Spleen (tissue), 11 donors: Measurements from ENCODE around the gene P4HB. TPM values are rescaled to one million over a fixed set of nuclear protein-coding genes. Genes with fewer than 3 reads are reported as not detected.

Experiments
- DNase-seq: peaks from one replicate; pipeline ENCODE4 v3.0.0-alpha.2; 2020
- H3K27ac ChIP-seq, 8 donors: fragments of 200-600 bp; sonication (generic) in 7 of 8; 1 replicate in 4 of 8; 2 replicates in 4 of 8; pipeline versions ENCODE4 v1.5.0 to v1.8.0; 2016 to 2021; ENCODE audit warnings: inconsistent platforms in 4 of 8, mild to moderate bottlenecking in 4 of 8, moderate library complexity in 1 of 8
- H3K27me3 ChIP-seq, 7 donors: fragments of 200-600 bp; sonication (generic) in 6 of 7; replicated peaks in 1 of 7; 1 replicate in 4 of 7; 2 replicates in 3 of 7; pipeline versions ENCODE4 v1.5.0 to v1.8.0; 2016 to 2021; ENCODE audit warnings: inconsistent platforms in 3 of 7, mild to moderate bottlenecking in 1 of 7
- H3K36me3 ChIP-seq, 6 donors: fragments of 200-600 bp; sonication (generic) in 5 of 6; 1 replicate in 4 of 6; 2 replicates in 2 of 6; pipeline versions ENCODE4 v1.5.0 to v1.8.0; 2016 to 2021; ENCODE audit warnings: inconsistent platforms in 2 of 6
- H3K4me1 ChIP-seq, 6 donors: fragments of 200-600 bp; sonication (generic) in 5 of 6; 1 replicate in 3 of 6; 2 replicates in 3 of 6; pipeline versions ENCODE4 v1.5.0 to v1.8.0; 2016 to 2021; ENCODE audit warnings: inconsistent platforms in 3 of 6
- H3K4me3 ChIP-seq, 8 donors: fragments of 200-600 bp; sonication (generic) in 7 of 8; 1 replicate in 4 of 8; 2 replicates in 4 of 8; pipeline versions ENCODE4 v1.5.0 to v1.8.0; 2016 to 2021; ENCODE audit warnings: inconsistent platforms in 4 of 8, mild to moderate bottlenecking in 4 of 8, moderate library complexity in 2 of 8
- H3K9me3 ChIP-seq, 8 donors: fragments of 200-600 bp; sonication (generic) in 7 of 8; 1 replicate in 4 of 8; 2 replicates in 4 of 8; pipeline versions ENCODE4 v1.5.0 to v1.8.0; 2016 to 2021; ENCODE audit warnings: inconsistent platforms in 4 of 8
- POLR2A ChIP-seq, 3 donors: fragments of 450-650 bp; IDR thresholded peaks; one replicate each; pipeline ENCODE4 v1.5.1; 2017; ENCODE audit warnings: antibody characterized with exemption in 3 of 3, mild to moderate bottlenecking in 1 of 3
- POLR2AphosphoS5 ChIP-seq, 3 donors: sonication (generic); formaldehyde crosslinking; IDR thresholded peaks; one replicate each; pipeline ENCODE4 v1.5.1; 2017; ENCODE audit warnings: antibody characterized with exemption in 3 of 3
- WGBS, 5 donors: extraction: QIAGEN DNeasy Blood & Tissue Kit in 3 of 5; methylation state at CpG; one replicate each; pipeline versions ENCODE4 v1.1.5 to v1.1.7; 2013 to 2018; 5-methylcytosine and 5-hydroxymethylcytosine counted together
- intact Hi-C: fragments of 100-400 bp; cut with DNase I; formaldehyde crosslinking; loops from one replicate; pipeline ENCODE4 v1.15.0; 2023; ENCODE audit warnings: low total_unique reads
- polyA plus RNA-seq, 3 donors: library from polyadenylated mRNA; stranded (reverse); fragments of 200-250 nt; gene quantifications; one replicate each; pipeline ENCODE4 v1.2.1, GENCODE V29; 2013
- total RNA-seq, 7 donors: library from RNA; depleted of rRNA in 3 of 7; stranded (reverse); fragments of >200 nt in 3 of 7; fragmentation: NEBNext Ultra II Directional in 4 of 7; extraction: Animal tissue kit (Norgen Biotek cat#: 25700) in 4 of 7; gene quantifications; one replicate each; pipeline versions ENCODE4 v1.1.0 to v1.2.1, GENCODE V29; 2016 to 2021
- TF ChIP-seq, protein P1 (sequence below), 11 experiments: fragments of 200-600 bp in 7 of 11; fragments of 450-650 bp in 4 of 11; sonication (generic) in 4 of 11; IDR thresholded peaks in 8 of 11; conservative IDR thresholded peaks in 3 of 11; 1 replicate in 7 of 11; 2 replicates in 4 of 11; pipeline versions ENCODE4 v1.4.0 to v1.8.0; 2016 to 2021; ENCODE audit warnings: antibody characterized with exemption in 11 of 11, inconsistent platforms in 4 of 11, mild to moderate bottlenecking in 1 of 11
- donor health status: healthy with polysubstance abuse.
- donor health status: DM: no; HTN: no; CAD: no; lungs with moderate emphysema.
- donor health status: DM: no; HTN: no; CAD: no.
- donor health status: Bipolar disorder and iron deficiency.
- donor health status: healthy.
- donor health status: DM: no; HTN: no; CAD: no.
- donor health status: DM: yes; HTN: yes; CAD: no.

P4HB gene
- total and polyA plus RNA-seq, 10 donors = 161 to 1,208 (median 646) TPM

GRCh38 chr17:81863833-81864768 is 3.8 kb upstream of the P4HB start:
- Histone ChIP-seq H3K36me3 (peaks cover 0 to 53% (median 17%) of the 10 kb centered on the region in 6 donors), H3K4me3 (no peak overlapping the region), H3K4me1 (peaks cover 38 to 90% (median 73%) of the 10 kb centered on the region in 6 donors), H3K27ac (peak overlapping the region in 3 of 8 donors; percentile 1 to 14 (median 10)), H3K9me3 (no peaks in the 10 kb centered on the region), H3K27me3 (no peaks in the 10 kb centered on the region)
- intact Hi-C loops = no loop called here
- DNase-seq = no peak
- TF ChIP-seq POLR2AphosphoS5 (IDR thresholded peaks at IDR 0.05) (no peak), POLR2A (IDR thresholded peaks at IDR 0.05) (no peak)
- TF ChIP-seq, protein P1, sequence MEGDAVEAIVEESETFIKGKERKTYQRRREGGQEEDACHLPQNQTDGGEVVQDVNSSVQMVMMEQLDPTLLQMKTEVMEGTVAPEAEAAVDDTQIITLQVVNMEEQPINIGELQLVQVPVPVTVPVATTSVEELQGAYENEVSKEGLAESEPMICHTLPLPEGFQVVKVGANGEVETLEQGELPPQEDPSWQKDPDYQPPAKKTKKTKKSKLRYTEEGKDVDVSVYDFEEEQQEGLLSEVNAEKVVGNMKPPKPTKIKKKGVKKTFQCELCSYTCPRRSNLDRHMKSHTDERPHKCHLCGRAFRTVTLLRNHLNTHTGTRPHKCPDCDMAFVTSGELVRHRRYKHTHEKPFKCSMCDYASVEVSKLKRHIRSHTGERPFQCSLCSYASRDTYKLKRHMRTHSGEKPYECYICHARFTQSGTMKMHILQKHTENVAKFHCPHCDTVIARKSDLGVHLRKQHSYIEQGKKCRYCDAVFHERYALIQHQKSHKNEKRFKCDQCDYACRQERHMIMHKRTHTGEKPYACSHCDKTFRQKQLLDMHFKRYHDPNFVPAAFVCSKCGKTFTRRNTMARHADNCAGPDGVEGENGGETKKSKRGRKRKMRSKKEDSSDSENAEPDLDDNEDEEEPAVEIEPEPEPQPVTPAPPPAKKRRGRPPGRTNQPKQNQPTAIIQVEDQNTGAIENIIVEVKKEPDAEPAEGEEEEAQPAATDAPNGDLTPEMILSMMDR (IDR thresholded peaks at IDR 0.05 in 8 of 11, conservative IDR thresholded peaks at IDR 0.05 in 3 of 11) = no peak
- WGBS, 5 donors = 73 to 89% (median 82%) methylated on average over 7 to 9 of the region's 9 CpGs

- no peaks in the 10 kb centered on the region for H3K9me3 ChIP-seq
- TF ChIP-seq POLR2AphosphoS5 (IDR thresholded peaks at IDR 0.05) (no peak), POLR2A (IDR thresholded peaks at IDR 0.05) (no peak)
- TF ChIP-seq, protein P1 (IDR thresholded peaks at IDR 0.05 in 8 of 11, conservative IDR thresholded peaks at IDR 0.05 in 3 of 11) = no peak
- H3K27ac ChIP-seq = peak overlapping the region in 4 of 8 donors; percentile 1 to 14 (median 6)
- H3K4me3 ChIP-seq = no peak overlapping the region
- H3K36me3 ChIP-seq = peaks cover 0 to 53% (median 17%) of the 10 kb centered on the region in 6 donors
- no peaks in the 10 kb centered on the region for H3K27me3 ChIP-seq
- 56 to 83% (median 59%) methylated on average over 6 of the region's 6 CpGs for WGBS, 5 donors
- H3K4me1 ChIP-seq = peaks cover 39 to 90% (median 73%) of the 10 kb centered on the region in 6 donors
- intact Hi-C loops = no loop called here
- no peak for DNase-seq
Observed at GRCh38 chr17:81863123-81863675, 2.9 kb upstream of the P4HB start.

DNA sequence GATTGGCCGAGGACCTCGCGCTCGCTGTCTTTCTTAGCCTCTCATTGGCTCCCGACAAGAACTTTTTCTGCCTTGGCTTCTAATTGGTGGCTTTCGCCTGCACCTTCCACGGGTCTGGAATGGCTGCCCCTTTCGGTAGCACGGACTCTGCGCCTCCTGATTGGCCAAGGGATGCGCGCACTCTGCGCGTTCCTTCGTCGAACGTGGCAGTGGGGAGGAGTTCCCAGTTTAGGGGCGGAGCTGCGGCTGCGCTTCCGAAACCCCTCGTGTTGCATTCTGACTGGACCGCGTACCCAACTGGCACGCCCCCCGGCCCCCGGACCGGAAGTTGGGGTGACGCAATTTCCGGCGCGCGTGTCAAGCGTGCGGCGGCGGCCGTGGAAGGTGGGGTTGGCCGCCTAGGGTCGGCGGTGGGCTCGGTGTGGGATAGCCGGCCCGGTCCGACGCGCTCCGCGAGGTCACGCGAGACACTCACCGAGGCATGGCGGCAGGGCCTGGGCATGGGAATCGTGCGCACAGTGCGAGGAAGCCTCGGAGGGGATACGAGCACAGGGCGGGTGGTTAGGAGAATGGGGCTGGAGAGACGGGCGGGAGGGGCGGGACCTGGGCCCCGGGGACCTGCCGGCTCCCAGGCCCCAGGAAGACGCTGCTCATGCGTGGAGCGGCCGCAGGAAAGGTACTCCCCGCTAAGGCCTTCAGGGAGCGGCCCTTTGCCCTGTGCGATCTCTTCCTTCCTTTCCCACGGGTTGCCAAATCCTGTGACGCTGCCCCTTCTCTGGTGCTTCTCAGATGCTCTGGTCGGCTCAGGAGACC is 627 bp upstream of the P4HB start:
- 0 to 1% (median 0%) methylated on average over 59 to 74 of the region's 74 CpGs for WGBS, 5 donors
- TF ChIP-seq POLR2AphosphoS5 (IDR thresholded peaks at IDR 0.05) = peak; percentile 98 to 99 (median 98)
- TF ChIP-seq, protein P1 (IDR thresholded peaks at IDR 0.05 in 8 of 11, conservative IDR thresholded peaks at IDR 0.05 in 3 of 11) = peak in 4 of 11 experiments; percentile 18 to 60 (median 36)
- TF ChIP-seq POLR2A (IDR thresholded peaks at IDR 0.05) = peak; percentile 75 to 82 (median 75)
- peak; percentile 99 for DNase-seq
- H3K4me1 ChIP-seq = peaks cover 31 to 90% (median 72%) of the 10 kb centered on the region in 6 donors
- no peaks in the 10 kb centered on the region for H3K27me3 ChIP-seq
- H3K9me3 ChIP-seq = no peaks in the 10 kb centered on the region
- H3K36me3 ChIP-seq = peaks cover 0 to 55% (median 19%) of the 10 kb centered on the region in 6 donors
- peak overlapping the region; percentile 95 to 98 (median 97) for H3K27ac ChIP-seq
- peak overlapping the region; percentile 63 to 93 (median 84) for H3K4me3 ChIP-seq
- intact Hi-C loops = no loop called here
